HEK293T (cell line): Measurements from ENCODE around the gene IRF1.

Experiments
- CTCF ChIA-PET: fragments of 350-600 bp; formaldehyde crosslinking; extraction: SDS; loops from one replicate; lab custom pipeline; 2021; ENCODE audit warnings: antibody characterized with exemption, inconsistent platforms; lab: Yijun Ruan, JAX
- POLR2A ChIA-PET: fragments of 350-600 bp; formaldehyde crosslinking; extraction: SDS; loops from one replicate; lab custom pipeline; 2020; ENCODE audit warnings: antibody characterized with exemption, inconsistent platforms; lab: Yijun Ruan, JAX
- DNase-seq: peaks from one replicate; pipeline ENCODE4 v3.0.0; 2012; ENCODE audit warnings: mixed read lengths; ENCODE audit errors: extremely low spot score
- ARNT ChIP-seq: fragments of 450-650 bp; IDR thresholded peaks from 2 replicates; pipeline ENCODE4 v1.6.1; 2017; ENCODE audit warnings: mild to moderate bottlenecking
- BHLHE40 ChIP-seq: fragments of 450-650 bp; IDR thresholded peaks from 2 replicates; pipeline ENCODE4 v1.6.1; 2016; ENCODE audit warnings: mild to moderate bottlenecking, moderate library complexity, borderline replicate concordance
- CTBP1 ChIP-seq: fragments of 450-650 bp; IDR thresholded peaks from 2 replicates; pipeline ENCODE4 v1.6.1; 2016; ENCODE audit warnings: borderline replicate concordance
- ELF4 ChIP-seq: fragments of 450-650 bp; IDR thresholded peaks from 2 replicates; pipeline ENCODE4 v1.6.1; 2017; ENCODE audit warnings: antibody characterized with exemption
- FOXA1 ChIP-seq: fragments of 450-650 bp; IDR thresholded peaks from 2 replicates; pipeline ENCODE4 v1.6.1; 2016; ENCODE audit warnings: mild to moderate bottlenecking
- FOXK2 ChIP-seq: fragments of 450-650 bp; IDR thresholded peaks from 2 replicates; pipeline ENCODE4 v1.6.1; 2016; ENCODE audit warnings: mild to moderate bottlenecking
- FOXM1 ChIP-seq: fragments of 450-650 bp; IDR thresholded peaks from 2 replicates; pipeline ENCODE4 v1.6.1; 2017; ENCODE audit warnings: mild to moderate bottlenecking, borderline replicate concordance
- HDGF ChIP-seq: fragments of 450-650 bp; IDR thresholded peaks from 2 replicates; pipeline ENCODE4 v1.6.1; 2017; ENCODE audit warnings: antibody characterized with exemption, borderline replicate concordance
- L3MBTL2 ChIP-seq: fragments of 450-650 bp; conservative IDR thresholded peaks from 2 replicates; pipeline ENCODE4 v1.6.1; 2016; ENCODE audit warnings: mild to moderate bottlenecking
- LEF1 ChIP-seq: fragments of 450-650 bp; IDR thresholded peaks from 2 replicates; pipeline ENCODE4 v1.6.1; 2017; ENCODE audit warnings: mild to moderate bottlenecking, borderline replicate concordance
- NFRKB ChIP-seq: fragments of 450-650 bp; IDR thresholded peaks from 2 replicates; pipeline ENCODE4 v1.6.1; 2016; ENCODE audit warnings: mild to moderate bottlenecking, moderate library complexity
- PKNOX1 ChIP-seq: fragments of 450-650 bp; IDR thresholded peaks from 2 replicates; pipeline ENCODE4 v1.6.1; 2016
- SP1 ChIP-seq: fragments of 450-650 bp; IDR thresholded peaks from 2 replicates; pipeline ENCODE4 v1.6.1; 2017
- SUZ12 ChIP-seq: fragments of 450-650 bp; IDR thresholded peaks from 2 replicates; pipeline ENCODE4 v1.6.1; 2016; ENCODE audit warnings: mild to moderate bottlenecking
- TARDBP ChIP-seq: fragments of 450-650 bp; IDR thresholded peaks from 2 replicates; pipeline ENCODE4 v1.6.1; 2016
- ZNF384 ChIP-seq: fragments of 450-650 bp; IDR thresholded peaks from 2 replicates; pipeline ENCODE4 v1.6.1; 2016

IRF1 gene

GRCh38 chr5:132458651-132459030, 31.9 kb downstream of the IRF1 start:
- TF ChIP-seq NFRKB, result no peak
- TF ChIP-seq ZNF384, result no peak
- no peak for TF ChIP-seq FOXA1
- TF ChIP-seq L3MBTL2, result no peak
- no peak for TF ChIP-seq SUZ12
- TF ChIP-seq ARNT, result no peak
- TF ChIP-seq SP1, result no peak
- no peak for TF ChIP-seq LEF1
- no peak for TF ChIP-seq TARDBP
- TF ChIP-seq FOXM1, result no peak
- no peak for TF ChIP-seq HDGF
- no peak for TF ChIP-seq CTBP1

GRCh38 chr5:132458226-132458560, 32.4 kb downstream of the IRF1 start:
- no peak for DNase-seq
- CTCF ChIA-PET, result no interaction called here
- POLR2A ChIA-PET, result interaction anchor here (1.2 kb wide), 1 partner anchor 32 kb away, joined by 4 read pairs; the partner anchor contains the start of gene IRF1
- TF ChIP-seq NFRKB (no peak), FOXK2 (no peak), BHLHE40 (no peak), TARDBP (no peak), ELF4 (no peak), HDGF (no peak), PKNOX1 (no peak), FOXM1 (no peak), FOXA1 (no peak), L3MBTL2 (no peak)

More at GRCh38 chr5:132458651-132459030, 31.9 kb downstream of the IRF1 start:
- POLR2A ChIA-PET, result interaction anchor here (1.2 kb wide), 1 partner anchor 32 kb away, joined by 4 read pairs; the partner anchor contains the start of gene IRF1
- CTCF ChIA-PET, result no interaction called here
- no peak for DNase-seq

- ChIA-PET POLR2A (interaction anchor here (1.5 kb wide), 1 partner anchor 10 kb away, joined by 3 read pairs; no protein-coding TSS in a partner anchor), CTCF (no interaction called here)
- TF ChIP-seq FOXK2 (no peak), SUZ12 (no peak), LEF1 (no peak), PKNOX1 (no peak), SP1 (no peak), TARDBP (no peak), CTBP1 (no peak), FOXA1 (no peak), L3MBTL2 (no peak)
- DNase-seq, result no peak
These were observed 33.0 kb downstream of the IRF1 start for GRCh38 chr5:132457371-132458225.

GRCh38 chr5:132456987-132457361, 33.6 kb downstream of the IRF1 start:
- ChIA-PET CTCF (no interaction called here), POLR2A (interaction anchor here (1.5 kb wide), 1 partner anchor 10 kb away, joined by 3 read pairs; no protein-coding TSS in a partner anchor)
- DNase-seq, result no peak
- TF ChIP-seq SUZ12 (no peak), LEF1 (no peak), BHLHE40 (no peak), SP1 (no peak), L3MBTL2 (no peak), NFRKB (no peak), FOXK2 (no peak), FOXM1 (no peak), ELF4 (no peak), ZNF384 (no peak), TARDBP (no peak), FOXA1 (no peak)

- CTCF ChIA-PET, result no interaction called here
- no peak for DNase-seq
- POLR2A ChIA-PET, result interaction anchor here (1.5 kb wide), 1 partner anchor 9 kb away, joined by 3 read pairs; no protein-coding TSS in a partner anchor
- no peak for TF ChIP-seq ZNF384
- no peak for TF ChIP-seq CTBP1
These were observed 34.1 kb downstream of the IRF1 start for GRCh38 chr5:132456296-132456986.

- ChIA-PET POLR2A (no interaction called here), CTCF (no interaction called here)
- no peak for DNase-seq
- no peak for TF ChIP-seq ELF4
These were observed 34.9 kb downstream of the IRF1 start for GRCh38 chr5:132455614-132456115.

- CTCF ChIA-PET, result no interaction called here
- POLR2A ChIA-PET, result no interaction called here
- TF ChIP-seq SP1 (no peak), FOXK2 (no peak), ZNF384 (no peak), NFRKB (no peak), PKNOX1 (no peak), HDGF (no peak), LEF1 (no peak), FOXA1 (no peak), L3MBTL2 (no peak)
- no peak for DNase-seq
These were observed 36.2 kb downstream of the IRF1 start for GRCh38 chr5:132454361-132454760.
